GM19023 (cell line): ENCODE data around the gene FGFRL1.
"Not testable (repeated sequence)": the region's sequence is repeated elsewhere in the genome, so short reads cannot be mapped to it uniquely, and the experiment has no call there.

Experiments used
- ATAC-seq: cut with Tn5 transposase; IDR thresholded peaks from one replicate; pipeline ENCODE4 v1.9.1; 2021; ENCODE audit warnings: mild to moderate bottlenecking, moderate library complexity; ENCODE audit not compliant: unreplicated experiment

Gene FGFRL1

GRCh38 chr4:1048773-1049590 is 37.6 kb downstream of the FGFRL1 start:
- no peak for ATAC-seq

- no peak for ATAC-seq
Measured at GRCh38 chr4:1049591-1049905, 38.1 kb downstream of the FGFRL1 start.

- ATAC-seq = no peak
Measured at GRCh38 chr4:1050486-1051213, 39.2 kb downstream of the FGFRL1 start.

GRCh38 chr4:1051472-1051871 is 40.0 kb downstream of the FGFRL1 start:
- ATAC-seq = no peak

- ATAC-seq = no peak
Measured at GRCh38 chr4:1052231-1052671, 40.8 kb downstream of the FGFRL1 start.

GRCh38 chr4:1053080-1053661 is 41.7 kb downstream of the FGFRL1 start:
- no peak for ATAC-seq

- not testable (repeated sequence) for ATAC-seq
Measured at GRCh38 chr4:1053891-1054290, 42.5 kb downstream of the FGFRL1 start.

- ATAC-seq = not testable (repeated sequence)
Measured at GRCh38 chr4:1054696-1055242, 43.3 kb downstream of the FGFRL1 start.

- ATAC-seq = not testable (repeated sequence)
Measured at GRCh38 chr4:1055243-1055701, 43.8 kb downstream of the FGFRL1 start.

- no peak for ATAC-seq
Measured at GRCh38 chr4:1055721-1056590, 44.5 kb downstream of the FGFRL1 start.

- no peak for ATAC-seq
Measured at GRCh38 chr4:1056671-1057402, 45.4 kb downstream of the FGFRL1 start.

- ATAC-seq = no peak
Measured at GRCh38 chr4:1057403-1057745, 45.9 kb downstream of the FGFRL1 start.

GRCh38 chr4:1058198-1058996 is 47.0 kb downstream of the FGFRL1 start:
- ATAC-seq = no peak

- ATAC-seq = no peak
Measured at GRCh38 chr4:1058997-1059665, 47.7 kb downstream of the FGFRL1 start.

- ATAC-seq = no peak
Measured at GRCh38 chr4:1060121-1060520, 48.7 kb downstream of the FGFRL1 start.

- ATAC-seq = no peak
Measured at GRCh38 chr4:1060621-1061020, 49.2 kb downstream of the FGFRL1 start.

- no peak for ATAC-seq
Measured at GRCh38 chr4:1061056-1061700, 49.8 kb downstream of the FGFRL1 start.

- no peak for ATAC-seq
Measured at GRCh38 chr4:1061760-1062159, 50.3 kb downstream of the FGFRL1 start.
